Activated T-cell treated with anti-CD3 and anti-CD28 coated beads, Interleukin-2, amount 50 U/mL, for 24 hours (primary cell): Measurements from ENCODE around the gene RALGAPA2.
A peak's percentile ranks its signal among the peaks of the same experiment; 100 is the strongest.

Experiments used
- DNase-seq: peaks from one replicate; pipeline ENCODE4 v3.0.0-alpha.2; 2020
- H3K27ac Mint-ChIP-seq: 2 replicates; pipeline ENCODE4 v1.8.0; 2020; ENCODE audit warnings: mild to moderate bottlenecking, mixed read lengths
- H3K27me3 Mint-ChIP-seq: 2 replicates; pipeline ENCODE4 v1.8.0; 2020; ENCODE audit warnings: mixed read lengths
- H3K36me3 Mint-ChIP-seq: 2 replicates; pipeline ENCODE4 v1.8.0; 2020; ENCODE audit warnings: low read depth, mixed read lengths
- H3K4me1 Mint-ChIP-seq: 2 replicates; pipeline ENCODE4 v1.8.0; 2020; ENCODE audit warnings: low read depth, mixed read lengths
- H3K4me3 Mint-ChIP-seq: 2 replicates; pipeline ENCODE4 v1.8.0; 2020; ENCODE audit warnings: mild to moderate bottlenecking, moderate library complexity, mixed read lengths
- H3K9me3 Mint-ChIP-seq: 2 replicates; pipeline ENCODE4 v1.8.0; 2020; ENCODE audit warnings: mixed read lengths

RALGAPA2 gene

GRCh38 chr20:20734475-20734948 is 22.1 kb upstream of the RALGAPA2 start:
- H3K9me3 Mint-ChIP-seq, result no peaks in the 10 kb centered on the region
- no peak overlapping the region for H3K4me3 Mint-ChIP-seq
- H3K4me1 Mint-ChIP-seq, result peaks cover 19% of the 10 kb centered on the region
- peaks cover 11% of the 10 kb centered on the region for H3K27me3 Mint-ChIP-seq
- DNase-seq, result no peak
- H3K36me3 Mint-ChIP-seq, result no peaks in the 10 kb centered on the region
- peak overlapping the region; percentile 39 for H3K27ac Mint-ChIP-seq

DNA sequence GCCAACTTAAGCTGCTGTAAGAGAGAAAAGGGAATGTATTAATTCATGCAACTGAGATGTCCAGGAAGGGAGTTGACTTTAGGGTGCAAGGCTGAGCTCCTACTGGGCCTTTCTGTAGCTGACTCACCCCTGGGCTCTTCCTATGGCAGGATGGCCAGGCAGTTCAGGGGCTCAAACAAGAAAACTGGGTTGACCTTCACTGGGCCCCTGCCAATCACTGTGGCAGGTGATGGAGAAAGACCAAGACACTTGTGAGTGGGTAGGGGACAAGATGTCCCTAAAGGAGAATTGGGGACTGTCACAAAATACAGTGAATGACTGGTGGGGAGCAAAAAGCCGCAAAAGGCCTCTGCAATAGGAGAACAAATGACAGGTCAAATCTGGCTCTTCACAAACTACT is 21.5 kb upstream of the RALGAPA2 start:
- Mint-ChIP-seq H3K27me3 (peaks cover 8% of the 10 kb centered on the region), H3K36me3 (no peaks in the 10 kb centered on the region), H3K4me1 (peaks cover 19% of the 10 kb centered on the region), H3K27ac (peak overlapping the region; percentile 39), H3K4me3 (no peak overlapping the region), H3K9me3 (no peaks in the 10 kb centered on the region)
- DNase-seq, result no peak

GRCh38 chr20:20732641-20733040 is 20.2 kb upstream of the RALGAPA2 start:
- no peak for DNase-seq
- Mint-ChIP-seq H3K4me1 (peaks cover 19% of the 10 kb centered on the region), H3K27ac (no peak overlapping the region), H3K36me3 (no peaks in the 10 kb centered on the region), H3K4me3 (no peak overlapping the region), H3K27me3 (peaks cover 6% of the 10 kb centered on the region), H3K9me3 (no peaks in the 10 kb centered on the region)

DNA sequence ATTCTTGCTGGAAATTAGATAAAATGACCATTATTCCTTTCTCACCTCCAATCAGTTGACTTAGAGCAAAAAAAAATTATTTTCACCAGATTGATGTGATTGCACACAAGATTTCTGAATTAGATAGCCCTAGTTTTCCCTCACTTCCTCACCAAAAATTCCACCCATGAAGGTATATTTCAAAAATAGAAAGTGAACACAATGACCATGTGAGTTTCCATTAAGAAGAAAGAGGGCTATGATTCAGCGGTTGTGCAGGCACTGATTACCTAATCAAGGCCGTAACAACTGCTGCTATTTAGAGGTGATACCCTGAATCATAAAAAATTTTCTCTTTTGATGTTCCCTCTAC is 19.5 kb upstream of the RALGAPA2 start:
- H3K27ac Mint-ChIP-seq, result no peak overlapping the region
- H3K4me1 Mint-ChIP-seq, result peaks cover 17% of the 10 kb centered on the region
- peaks cover 6% of the 10 kb centered on the region for H3K27me3 Mint-ChIP-seq
- no peak for DNase-seq
- H3K4me3 Mint-ChIP-seq, result no peak overlapping the region
- H3K36me3 Mint-ChIP-seq, result no peaks in the 10 kb centered on the region
- no peaks in the 10 kb centered on the region for H3K9me3 Mint-ChIP-seq

GRCh38 chr20:20731000-20731944 is 18.8 kb upstream of the RALGAPA2 start:
- peaks cover 17% of the 10 kb centered on the region for H3K4me1 Mint-ChIP-seq
- H3K9me3 Mint-ChIP-seq, result no peaks in the 10 kb centered on the region
- no peak overlapping the region for H3K27ac Mint-ChIP-seq
- no peak for DNase-seq
- no peak overlapping the region for H3K4me3 Mint-ChIP-seq
- H3K36me3 Mint-ChIP-seq, result no peaks in the 10 kb centered on the region
- peaks cover under 1% of the 10 kb centered on the region for H3K27me3 Mint-ChIP-seq

- H3K27ac Mint-ChIP-seq, result no peak overlapping the region
- H3K9me3 Mint-ChIP-seq, result no peaks in the 10 kb centered on the region
- peaks cover 3% of the 10 kb centered on the region for H3K27me3 Mint-ChIP-seq
- no peak for DNase-seq
- peaks cover 12% of the 10 kb centered on the region for H3K4me1 Mint-ChIP-seq
- no peak overlapping the region for H3K4me3 Mint-ChIP-seq
- H3K36me3 Mint-ChIP-seq, result no peaks in the 10 kb centered on the region
Measured at GRCh38 chr20:20729563-20729962, 17.1 kb upstream of the RALGAPA2 start.

DNA sequence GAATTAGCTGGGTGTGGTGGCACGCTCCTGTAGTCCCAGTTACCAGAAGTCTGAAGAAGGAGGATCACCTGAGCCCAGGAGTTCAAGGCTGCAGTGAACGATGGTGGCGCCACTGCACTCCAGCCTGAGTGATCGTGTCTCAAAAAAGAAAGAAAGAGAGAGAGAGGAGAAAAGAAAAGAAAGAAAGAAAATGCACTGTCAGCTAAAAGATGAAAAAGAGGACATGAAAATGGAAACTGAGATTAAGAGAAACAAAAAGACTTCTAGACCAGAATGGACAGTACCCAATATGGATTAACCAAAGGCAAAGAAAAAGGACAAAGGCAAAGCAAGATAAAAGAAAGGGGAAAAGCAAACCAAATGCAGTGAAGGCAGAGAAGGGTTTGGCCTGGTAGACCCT is 9.0 kb upstream of the RALGAPA2 start:
- Mint-ChIP-seq H3K36me3 (no peaks in the 10 kb centered on the region), H3K27me3 (peaks cover 3% of the 10 kb centered on the region), H3K4me3 (no peak overlapping the region), H3K27ac (no peak overlapping the region), H3K4me1 (no peaks in the 10 kb centered on the region), H3K9me3 (no peaks in the 10 kb centered on the region)
- DNase-seq, result no peak

DNA sequence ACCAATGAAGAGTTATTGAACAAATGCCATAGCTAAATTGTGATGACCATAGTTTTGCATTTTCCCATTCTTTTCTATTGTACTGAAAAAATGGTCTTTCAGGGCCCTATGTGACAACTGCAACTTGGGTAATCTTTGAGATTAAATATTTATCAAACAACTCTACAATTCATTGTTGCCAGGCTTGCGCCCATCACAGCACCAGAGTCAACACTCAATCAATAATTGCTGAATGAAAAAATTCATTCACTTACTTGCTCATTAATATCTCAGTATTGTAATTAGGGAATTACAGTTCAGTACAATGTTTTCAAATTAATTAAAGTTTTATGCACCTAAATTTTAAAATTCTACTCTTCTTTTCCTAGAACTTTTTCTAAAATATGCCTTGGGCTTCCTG is 7.7 kb upstream of the RALGAPA2 start:
- DNase-seq, result no peak
- Mint-ChIP-seq H3K4me1 (no peaks in the 10 kb centered on the region), H3K27me3 (no peaks in the 10 kb centered on the region), H3K4me3 (no peak overlapping the region), H3K9me3 (no peaks in the 10 kb centered on the region), H3K36me3 (no peaks in the 10 kb centered on the region), H3K27ac (no peak overlapping the region)

GRCh38 chr20:20719411-20719810 is 7.0 kb upstream of the RALGAPA2 start:
- H3K9me3 Mint-ChIP-seq, result no peaks in the 10 kb centered on the region
- H3K36me3 Mint-ChIP-seq, result no peaks in the 10 kb centered on the region
- H3K27ac Mint-ChIP-seq, result no peak overlapping the region
- H3K27me3 Mint-ChIP-seq, result no peaks in the 10 kb centered on the region
- no peak overlapping the region for H3K4me3 Mint-ChIP-seq
- no peak for DNase-seq
- no peaks in the 10 kb centered on the region for H3K4me1 Mint-ChIP-seq

DNA sequence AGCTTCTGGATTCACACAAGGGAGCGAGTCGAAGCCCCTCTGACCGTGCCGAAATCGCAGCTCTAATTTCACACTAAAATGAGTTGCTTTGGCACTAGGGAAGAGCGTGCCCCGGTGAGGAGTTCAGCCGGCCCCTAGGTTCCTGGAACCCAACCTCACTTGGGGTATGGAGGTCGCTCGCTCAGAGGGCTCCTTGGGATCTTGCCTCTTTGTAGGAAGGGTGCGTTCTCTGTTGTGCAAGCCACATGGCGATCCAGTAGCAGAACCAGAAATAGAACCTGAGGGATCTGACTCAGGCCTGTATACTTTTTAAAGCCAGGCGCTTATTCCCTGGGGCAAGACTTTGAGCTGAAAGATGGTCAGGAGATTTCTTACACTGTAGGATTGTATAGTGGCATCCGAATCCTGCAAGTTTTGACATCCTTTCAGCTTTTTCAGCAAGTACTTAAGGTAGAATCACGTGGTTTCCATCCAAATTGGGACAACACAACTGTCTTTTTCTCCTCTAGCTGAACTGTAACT is 861 bp upstream of the RALGAPA2 start:
- H3K27ac Mint-ChIP-seq, result peak overlapping the region; percentile 97
- no peak for DNase-seq

GRCh38 chr20:20712004-20712473 is 405 bp downstream of the RALGAPA2 start:
- Mint-ChIP-seq H3K36me3 (peaks cover 15% of the 10 kb centered on the region), H3K27me3 (no peaks in the 10 kb centered on the region), H3K9me3 (peaks cover 2% of the 10 kb centered on the region), H3K4me3 (peak overlapping the region; percentile 86), H3K27ac (peak overlapping the region; percentile 89), H3K4me1 (peaks cover 41% of the 10 kb centered on the region)
- no peak for DNase-seq

More for the DNA sequence above, 861 bp upstream of the RALGAPA2 start:
- no peaks in the 10 kb centered on the region for H3K27me3 Mint-ChIP-seq
- H3K36me3 Mint-ChIP-seq, result peaks cover 13% of the 10 kb centered on the region
- H3K9me3 Mint-ChIP-seq, result no peaks in the 10 kb centered on the region
- H3K4me3 Mint-ChIP-seq, result peak overlapping the region; percentile 86
- H3K4me1 Mint-ChIP-seq, result peaks cover 34% of the 10 kb centered on the region

- Mint-ChIP-seq H3K4me3 (peak overlapping the region; percentile 86), H3K27me3 (no peaks in the 10 kb centered on the region), H3K9me3 (peaks cover 2% of the 10 kb centered on the region), H3K4me1 (peaks cover 44% of the 10 kb centered on the region), H3K27ac (peak overlapping the region; percentile 89), H3K36me3 (peaks cover 15% of the 10 kb centered on the region)
- no peak for DNase-seq
Measured at GRCh38 chr20:20711413-20711812, 1.0 kb downstream of the RALGAPA2 start.

- Mint-ChIP-seq H3K4me3 (peak overlapping the region; percentile 86), H3K4me1 (peaks cover 46% of the 10 kb centered on the region), H3K27ac (peak overlapping the region; percentile 89), H3K27me3 (no peaks in the 10 kb centered on the region), H3K9me3 (peaks cover 2% of the 10 kb centered on the region), H3K36me3 (peaks cover 15% of the 10 kb centered on the region)
- no peak for DNase-seq
Measured at GRCh38 chr20:20710443-20711315, 1.8 kb downstream of the RALGAPA2 start.

GRCh38 chr20:20709887-20710286 is 2.6 kb downstream of the RALGAPA2 start:
- H3K4me3 Mint-ChIP-seq, result peak overlapping the region; percentile 86
- peaks cover 2% of the 10 kb centered on the region for H3K9me3 Mint-ChIP-seq
- peaks cover 15% of the 10 kb centered on the region for H3K36me3 Mint-ChIP-seq
- no peak for DNase-seq
- no peaks in the 10 kb centered on the region for H3K27me3 Mint-ChIP-seq
- H3K4me1 Mint-ChIP-seq, result peaks cover 47% of the 10 kb centered on the region
- peak overlapping the region; percentile 89 for H3K27ac Mint-ChIP-seq
